Lower leg skin (tissue), 4 donors: Measurements from ENCODE around the gene ATG16L2. TPM values are rescaled to one million over a fixed set of nuclear protein-coding genes. Genes with fewer than 3 reads are reported as not detected.

Source experiments
- DNase-seq, 2 donors: peaks; one replicate each; pipeline ENCODE4 v3.0.0-alpha.2; 2019; ENCODE audit warnings: low spot score in 2 of 2
- H3K4me3 ChIP-seq: fragments of 200-600 bp; sonication (generic); 2 replicates; pipeline ENCODE4 v1.5.1; 2017; ENCODE audit warnings: mild to moderate bottlenecking, low read depth; ENCODE audit not compliant: poor library complexity, severe bottlenecking
- POLR2A ChIP-seq, 2 donors: fragments of 450-650 bp; IDR thresholded peaks; one replicate each; pipeline ENCODE4 v1.6.1; 2016 to 2017; ENCODE audit warnings: antibody characterized with exemption in 2 of 2, mild to moderate bottlenecking in 1 of 2, moderate library complexity in 1 of 2
- WGBS, 2 donors: methylation state at CpG; one replicate each; pipeline ENCODE4 v1.1.5; 2018; 5-methylcytosine and 5-hydroxymethylcytosine counted together
- intact Hi-C: fragments of 100-400 bp; cut with DNase I; formaldehyde crosslinking; loops from one replicate; pipeline ENCODE4 v1.15.0; 2023; ENCODE audit warnings: low total_unique reads
- total RNA-seq, 4 donors: library from RNA; depleted of rRNA; stranded (reverse); fragments of >200 nt; gene quantifications; one replicate each; pipeline ENCODE4 v1.1.0, GENCODE V29; 2016
- TF ChIP-seq, protein P1 (sequence below), 3 donors: fragments of 450-650 bp; IDR thresholded peaks; one replicate each; pipeline ENCODE4 v1.5.1; 2016; ENCODE audit warnings: antibody characterized with exemption in 3 of 3, mild to moderate bottlenecking in 3 of 3, moderate library complexity in 2 of 3

The ATG16L2 gene
- total RNA-seq, 4 donors from 2014 or later: 82.6 to 157 (median 92.9) TPM

DNA sequence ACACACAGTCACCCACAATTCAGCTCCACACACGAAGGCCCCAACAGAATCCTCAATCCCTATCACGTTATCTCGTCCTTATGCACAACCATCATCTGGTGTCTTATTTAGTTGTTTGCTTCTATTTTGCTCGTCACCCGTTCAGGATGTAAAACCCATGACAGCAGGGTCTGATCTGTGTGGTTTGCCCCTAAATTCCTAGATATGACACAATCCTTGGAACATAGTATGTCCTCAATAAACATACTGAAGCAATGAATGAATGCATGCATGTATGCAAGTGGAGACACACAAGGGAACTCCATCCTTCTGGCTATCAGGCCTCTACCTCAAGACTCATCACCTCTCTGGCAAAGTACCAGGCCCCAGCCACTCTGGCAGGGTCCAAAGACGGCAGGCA, 40.5 kb upstream of the ATG16L2 start:
- intact Hi-C loops: no loop called here
- no peak overlapping the region for H3K4me3 ChIP-seq
- TF ChIP-seq, protein P1, sequence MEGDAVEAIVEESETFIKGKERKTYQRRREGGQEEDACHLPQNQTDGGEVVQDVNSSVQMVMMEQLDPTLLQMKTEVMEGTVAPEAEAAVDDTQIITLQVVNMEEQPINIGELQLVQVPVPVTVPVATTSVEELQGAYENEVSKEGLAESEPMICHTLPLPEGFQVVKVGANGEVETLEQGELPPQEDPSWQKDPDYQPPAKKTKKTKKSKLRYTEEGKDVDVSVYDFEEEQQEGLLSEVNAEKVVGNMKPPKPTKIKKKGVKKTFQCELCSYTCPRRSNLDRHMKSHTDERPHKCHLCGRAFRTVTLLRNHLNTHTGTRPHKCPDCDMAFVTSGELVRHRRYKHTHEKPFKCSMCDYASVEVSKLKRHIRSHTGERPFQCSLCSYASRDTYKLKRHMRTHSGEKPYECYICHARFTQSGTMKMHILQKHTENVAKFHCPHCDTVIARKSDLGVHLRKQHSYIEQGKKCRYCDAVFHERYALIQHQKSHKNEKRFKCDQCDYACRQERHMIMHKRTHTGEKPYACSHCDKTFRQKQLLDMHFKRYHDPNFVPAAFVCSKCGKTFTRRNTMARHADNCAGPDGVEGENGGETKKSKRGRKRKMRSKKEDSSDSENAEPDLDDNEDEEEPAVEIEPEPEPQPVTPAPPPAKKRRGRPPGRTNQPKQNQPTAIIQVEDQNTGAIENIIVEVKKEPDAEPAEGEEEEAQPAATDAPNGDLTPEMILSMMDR (IDR thresholded peaks at IDR 0.05): no peak
- TF ChIP-seq POLR2A (IDR thresholded peaks at IDR 0.05): no peak
- no peak for DNase-seq
- 39 to 50% methylated on average over 6 of the region's 6 CpGs for WGBS, 2 donors

DNA sequence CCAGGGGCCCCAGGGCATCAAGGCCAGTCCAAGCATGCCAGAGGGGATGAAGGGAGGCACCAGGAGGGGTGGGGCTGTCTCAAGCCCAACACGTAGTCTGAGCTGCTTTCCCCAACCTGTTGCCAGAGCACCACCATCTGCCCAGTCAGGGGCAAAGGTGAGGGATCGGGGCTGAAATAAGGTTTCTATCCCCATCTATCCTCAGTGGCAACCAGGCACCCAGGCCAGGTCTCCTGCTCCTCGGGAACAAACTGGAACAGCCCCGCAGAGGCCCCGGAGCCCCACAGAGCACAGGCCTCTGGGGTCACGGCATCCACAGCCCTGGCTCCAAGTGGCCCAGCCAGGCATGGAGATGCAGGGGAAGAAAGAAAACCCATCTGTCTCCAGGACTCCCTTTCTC, 39.7 kb upstream of the ATG16L2 start:
- DNase-seq: no peak
- 69 to 80% methylated on average over 6 of the region's 6 CpGs for WGBS, 2 donors
- intact Hi-C loops: no loop called here
- TF ChIP-seq POLR2A (IDR thresholded peaks at IDR 0.05): no peak
- TF ChIP-seq, protein P1 (IDR thresholded peaks at IDR 0.05): no peak
- H3K4me3 ChIP-seq: no peak overlapping the region

DNA sequence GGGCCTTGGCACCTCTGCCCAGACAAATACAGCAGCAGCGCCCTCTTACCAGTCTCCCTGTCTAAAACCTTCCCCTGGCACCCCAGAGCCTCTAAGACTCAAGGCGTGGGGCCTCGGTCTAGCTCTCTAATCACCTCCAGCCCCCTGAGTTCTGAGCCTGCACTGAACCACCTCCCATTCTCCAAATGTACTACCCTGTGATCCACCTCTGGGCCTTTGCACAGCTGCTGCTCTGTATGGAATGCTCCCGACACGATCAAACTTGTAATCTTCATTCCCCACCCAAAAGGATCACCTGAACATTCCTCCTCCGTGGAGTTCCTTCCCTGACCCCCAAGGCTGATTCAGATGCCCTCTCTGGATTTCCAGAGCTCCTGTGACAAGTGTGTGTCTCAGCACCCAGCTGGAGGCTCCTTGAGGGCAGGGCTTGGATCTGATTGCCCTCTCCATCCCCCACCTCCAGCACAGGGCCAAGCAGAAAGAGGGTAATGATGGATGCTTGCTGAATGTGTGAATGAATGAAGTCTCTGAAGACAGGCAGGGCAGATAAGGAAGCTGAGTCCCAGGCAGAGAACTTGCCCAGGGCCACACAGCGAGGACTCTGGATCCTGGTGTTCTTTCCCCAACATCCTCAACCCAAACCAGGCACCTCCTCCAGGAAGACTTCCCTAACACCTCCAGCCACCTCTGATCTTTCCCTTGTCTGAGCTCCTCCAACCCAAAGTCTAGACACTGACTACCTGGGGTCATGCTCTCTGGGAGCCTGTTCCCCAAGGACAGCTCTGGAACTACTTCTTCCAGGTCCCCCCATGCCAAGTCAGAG, 38.7 kb upstream of the ATG16L2 start:
- intact Hi-C loops: no loop called here
- WGBS, 2 donors: 81 to 93% methylated on average over 7 of the region's 7 CpGs
- TF ChIP-seq, protein P1 (IDR thresholded peaks at IDR 0.05): no peak
- TF ChIP-seq POLR2A (IDR thresholded peaks at IDR 0.05): no peak
- H3K4me3 ChIP-seq: no peak overlapping the region
- DNase-seq: no peak

DNA sequence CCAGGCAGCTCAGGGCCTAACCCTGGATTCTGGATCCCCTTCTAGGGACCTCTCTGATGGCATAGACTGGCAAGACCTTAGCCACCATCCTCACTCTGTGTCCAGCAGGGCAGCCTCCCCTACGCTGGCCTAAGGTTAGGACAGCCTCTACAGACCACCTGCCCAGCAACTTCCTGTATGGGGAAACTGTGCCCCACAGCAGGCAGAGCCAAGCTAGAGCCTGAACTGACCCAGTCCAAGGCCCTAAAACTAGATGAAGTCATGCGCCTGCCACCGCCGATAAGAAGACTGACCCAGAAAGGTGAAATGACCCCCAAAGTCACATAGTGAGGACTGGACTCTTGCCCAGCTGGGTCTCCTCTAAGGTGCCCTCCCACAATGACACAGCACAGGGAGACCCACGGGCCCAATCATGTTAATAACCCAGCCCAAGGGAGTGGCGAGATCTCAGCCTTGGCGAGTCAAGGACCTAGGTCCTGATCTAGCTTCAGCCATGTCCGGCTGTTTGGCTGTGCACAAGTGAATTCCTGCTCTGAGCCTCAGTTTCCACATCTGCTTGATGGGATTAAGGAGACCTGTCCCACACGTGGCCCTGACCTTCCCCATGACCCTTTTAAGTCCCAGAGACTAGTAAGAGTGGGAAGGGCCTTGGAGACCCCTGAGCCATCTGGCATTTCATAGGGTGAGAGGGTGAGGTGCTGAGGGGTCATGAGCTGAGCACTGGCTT, 37.9 kb upstream of the ATG16L2 start:
- intact Hi-C loops: no loop called here
- TF ChIP-seq, protein P1 (IDR thresholded peaks at IDR 0.05): no peak
- no peak for TF ChIP-seq POLR2A (IDR thresholded peaks at IDR 0.05)
- H3K4me3 ChIP-seq: no peak overlapping the region
- no peak for DNase-seq
- 85 to 90% methylated on average over 9 of the region's 9 CpGs for WGBS, 2 donors

DNA sequence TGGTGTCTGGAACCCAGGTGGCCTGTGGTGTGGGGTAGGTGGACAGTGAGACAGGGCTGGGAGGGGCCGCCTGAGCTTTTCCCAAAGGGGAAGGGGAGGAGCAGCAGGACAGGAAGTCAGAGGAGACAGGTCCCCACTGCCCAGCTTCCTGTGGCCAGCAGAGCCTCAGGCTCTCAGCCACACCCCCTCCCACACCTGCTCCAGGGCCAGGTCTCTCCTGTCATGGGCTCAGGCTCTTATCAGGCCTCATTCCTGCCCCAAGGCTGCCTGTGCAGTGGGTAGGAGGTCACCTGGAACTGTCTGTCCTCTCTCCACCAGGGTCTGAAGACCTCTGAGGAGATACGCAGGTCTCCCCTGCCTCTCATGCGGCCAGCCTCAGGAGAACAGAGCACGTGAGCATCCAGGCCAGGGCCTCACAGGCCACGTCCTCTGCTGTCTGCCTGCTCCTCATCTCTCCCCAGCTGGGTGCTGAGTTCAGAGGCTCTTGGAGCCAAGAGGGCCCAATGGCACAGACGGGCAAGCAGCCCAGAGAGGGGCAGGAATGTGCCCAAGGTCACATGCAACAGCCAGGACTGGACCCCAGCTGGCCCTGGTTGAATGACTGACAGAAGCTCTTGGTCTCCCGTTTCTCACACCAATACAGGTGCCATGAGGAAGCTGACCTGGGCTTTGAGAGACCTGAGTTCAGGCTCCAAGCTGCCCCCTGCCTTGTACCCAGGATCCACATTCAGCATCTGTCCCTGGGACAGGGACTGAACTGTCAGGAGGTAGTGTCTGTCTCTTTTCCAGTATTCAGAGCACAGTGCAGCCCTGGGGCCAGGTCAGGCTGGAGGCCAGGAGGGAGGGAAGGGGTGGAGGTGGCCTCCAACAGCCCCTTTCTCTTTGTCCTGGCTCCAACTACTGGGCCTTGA, 37.1 kb upstream of the ATG16L2 start:
- 65 to 81% methylated on average over 4 to 7 of the region's 7 CpGs for WGBS, 2 donors
- DNase-seq: no peak
- TF ChIP-seq, protein P1 (IDR thresholded peaks at IDR 0.05): no peak
- TF ChIP-seq POLR2A (IDR thresholded peaks at IDR 0.05): no peak
- intact Hi-C loops: no loop called here
- no peak overlapping the region for H3K4me3 ChIP-seq
